ENCODE measurements around the gene KDM4C.
A peak's percentile ranks its signal among the peaks of the same experiment; 100 is the strongest.
"Not testable (repeated sequence)": the region's sequence is repeated elsewhere in the genome, so short reads cannot be mapped to it uniquely, and the experiment has no call there.

The KDM4C gene

GRCh38 chr9:6806318-6806717 lies 48.5 kb downstream of the KDM4C start:
- H3K4me1 Mint-ChIP-seq (ENCODE audit: low read depth); H3K9me3 Mint-ChIP-seq; H3K4me3 Mint-ChIP-seq; H3K36me3 Mint-ChIP-seq (ENCODE audit: low read depth); H3K27me3 Mint-ChIP-seq (ENCODE audit: low read depth); H3K27ac Mint-ChIP-seq: not testable (repeated sequence)

- not testable (repeated sequence) for H3K4me1 Mint-ChIP-seq (ENCODE audit: low read depth); H3K27ac Mint-ChIP-seq
These were observed 49.9 kb downstream of the KDM4C start for GRCh38 chr9:6807669-6808068.

GRCh38 chr9:6811436-6811835 lies 53.7 kb downstream of the KDM4C start:
- H3K4me1 Mint-ChIP-seq (ENCODE audit: low read depth), result peaks cover 4% of the 10 kb centered on the region
- H3K36me3 Mint-ChIP-seq (ENCODE audit: low read depth), result peaks cover 10% of the 10 kb centered on the region
- H3K4me3 Mint-ChIP-seq, result no peak overlapping the region
- no peaks in the 10 kb centered on the region for H3K27me3 Mint-ChIP-seq (ENCODE audit: low read depth)
- H3K9me3 Mint-ChIP-seq, result no peaks in the 10 kb centered on the region
- H3K27ac Mint-ChIP-seq, result no peak overlapping the region

More at GRCh38 chr9:6807669-6808068, 49.9 kb downstream of the KDM4C start:
- not testable (repeated sequence) for H3K36me3 Mint-ChIP-seq (ENCODE audit: low read depth); H3K4me3 Mint-ChIP-seq; H3K27me3 Mint-ChIP-seq (ENCODE audit: low read depth); H3K9me3 Mint-ChIP-seq

- no peak overlapping the region for H3K4me3 Mint-ChIP-seq
- H3K4me1 Mint-ChIP-seq (ENCODE audit: low read depth), result peaks cover 16% of the 10 kb centered on the region
- H3K9me3 Mint-ChIP-seq, result no peaks in the 10 kb centered on the region
These were observed 58.8 kb downstream of the KDM4C start for GRCh38 chr9:6816581-6816980.

GRCh38 chr9:6818292-6818922 lies 60.6 kb downstream of the KDM4C start:
- Mint-ChIP-seq H3K36me3 (ENCODE audit: low read depth) (peaks cover 23% of the 10 kb centered on the region), H3K27ac (no peak overlapping the region), H3K4me1 (ENCODE audit: low read depth) (peaks cover 16% of the 10 kb centered on the region), H3K4me3 (no peak overlapping the region), H3K27me3 (ENCODE audit: low read depth) (no peaks in the 10 kb centered on the region), H3K9me3 (no peaks in the 10 kb centered on the region)

More at GRCh38 chr9:6816581-6816980, 58.8 kb downstream of the KDM4C start:
- Mint-ChIP-seq H3K27ac (peak overlapping the region; percentile 3), H3K27me3 (ENCODE audit: low read depth) (no peaks in the 10 kb centered on the region), H3K36me3 (ENCODE audit: low read depth) (peaks cover 20% of the 10 kb centered on the region)

- Mint-ChIP-seq H3K27ac (no peak overlapping the region), H3K9me3 (no peaks in the 10 kb centered on the region), H3K27me3 (ENCODE audit: low read depth) (no peaks in the 10 kb centered on the region), H3K4me1 (ENCODE audit: low read depth) (peaks cover 16% of the 10 kb centered on the region), H3K36me3 (ENCODE audit: low read depth) (peaks cover 27% of the 10 kb centered on the region), H3K4me3 (no peak overlapping the region)
These were observed 61.3 kb downstream of the KDM4C start for GRCh38 chr9:6819112-6819511.

- no peak overlapping the region for H3K27ac Mint-ChIP-seq
- H3K36me3 Mint-ChIP-seq (ENCODE audit: low read depth), result peaks cover 26% of the 10 kb centered on the region
- no peak overlapping the region for H3K4me3 Mint-ChIP-seq
- peaks cover 14% of the 10 kb centered on the region for H3K4me1 Mint-ChIP-seq (ENCODE audit: low read depth)
- H3K9me3 Mint-ChIP-seq, result no peaks in the 10 kb centered on the region
- no peaks in the 10 kb centered on the region for H3K27me3 Mint-ChIP-seq (ENCODE audit: low read depth)
These were observed 61.8 kb downstream of the KDM4C start for GRCh38 chr9:6819529-6819928.

- Mint-ChIP-seq H3K9me3 (no peaks in the 10 kb centered on the region), H3K27me3 (ENCODE audit: low read depth) (no peaks in the 10 kb centered on the region), H3K27ac (no peak overlapping the region), H3K36me3 (ENCODE audit: low read depth) (peaks cover 24% of the 10 kb centered on the region), H3K4me3 (no peak overlapping the region), H3K4me1 (ENCODE audit: low read depth) (peaks cover 12% of the 10 kb centered on the region)
These were observed 64.9 kb downstream of the KDM4C start for GRCh38 chr9:6822696-6823095.

GRCh38 chr9:6827439-6828145 lies 69.8 kb downstream of the KDM4C start:
- Mint-ChIP-seq H3K9me3 (no peaks in the 10 kb centered on the region), H3K27ac (peak overlapping the region; percentile 2), H3K4me1 (ENCODE audit: low read depth) (peaks cover 5% of the 10 kb centered on the region), H3K36me3 (ENCODE audit: low read depth) (peaks cover 29% of the 10 kb centered on the region), H3K4me3 (no peak overlapping the region), H3K27me3 (ENCODE audit: low read depth) (no peaks in the 10 kb centered on the region)

- H3K27ac Mint-ChIP-seq, result no peak overlapping the region
- H3K4me1 Mint-ChIP-seq (ENCODE audit: low read depth), result peaks cover 5% of the 10 kb centered on the region
- H3K36me3 Mint-ChIP-seq (ENCODE audit: low read depth), result peaks cover 22% of the 10 kb centered on the region
- no peak overlapping the region for H3K4me3 Mint-ChIP-seq
- H3K27me3 Mint-ChIP-seq (ENCODE audit: low read depth), result no peaks in the 10 kb centered on the region
- H3K9me3 Mint-ChIP-seq, result no peaks in the 10 kb centered on the region
These were observed 71.3 kb downstream of the KDM4C start for GRCh38 chr9:6829027-6829426.

GRCh38 chr9:6829536-6829935 lies 71.8 kb downstream of the KDM4C start:
- Mint-ChIP-seq H3K36me3 (ENCODE audit: low read depth) (peaks cover 24% of the 10 kb centered on the region), H3K9me3 (no peaks in the 10 kb centered on the region), H3K27me3 (ENCODE audit: low read depth) (no peaks in the 10 kb centered on the region), H3K4me3 (no peak overlapping the region), H3K27ac (no peak overlapping the region), H3K4me1 (ENCODE audit: low read depth) (peaks cover 5% of the 10 kb centered on the region)

GRCh38 chr9:6833518-6834192 lies 75.9 kb downstream of the KDM4C start:
- no peak overlapping the region for H3K4me3 Mint-ChIP-seq
- H3K27ac Mint-ChIP-seq, result no peak overlapping the region
- peaks cover 37% of the 10 kb centered on the region for H3K36me3 Mint-ChIP-seq (ENCODE audit: low read depth)
- H3K4me1 Mint-ChIP-seq (ENCODE audit: low read depth), result no peaks in the 10 kb centered on the region
- no peaks in the 10 kb centered on the region for H3K27me3 Mint-ChIP-seq (ENCODE audit: low read depth)
- peaks cover 4% of the 10 kb centered on the region for H3K9me3 Mint-ChIP-seq

- no peaks in the 10 kb centered on the region for H3K27me3 Mint-ChIP-seq (ENCODE audit: low read depth)
- no peak overlapping the region for H3K27ac Mint-ChIP-seq
- H3K36me3 Mint-ChIP-seq (ENCODE audit: low read depth), result peaks cover 33% of the 10 kb centered on the region
- H3K4me1 Mint-ChIP-seq (ENCODE audit: low read depth), result no peaks in the 10 kb centered on the region
- H3K4me3 Mint-ChIP-seq, result no peak overlapping the region
- H3K9me3 Mint-ChIP-seq, result peaks cover 4% of the 10 kb centered on the region
These were observed 76.5 kb downstream of the KDM4C start for GRCh38 chr9:6834306-6834705.

GRCh38 chr9:6838158-6838557 lies 80.4 kb downstream of the KDM4C start:
- peaks cover 24% of the 10 kb centered on the region for H3K36me3 Mint-ChIP-seq (ENCODE audit: low read depth)
- no peaks in the 10 kb centered on the region for H3K27me3 Mint-ChIP-seq (ENCODE audit: low read depth)
- H3K27ac Mint-ChIP-seq, result no peak overlapping the region
- no peaks in the 10 kb centered on the region for H3K4me1 Mint-ChIP-seq (ENCODE audit: low read depth)
- H3K9me3 Mint-ChIP-seq, result peaks cover 4% of the 10 kb centered on the region
- H3K4me3 Mint-ChIP-seq, result no peak overlapping the region

- Mint-ChIP-seq H3K36me3 (ENCODE audit: low read depth) (peaks cover 7% of the 10 kb centered on the region), H3K27me3 (ENCODE audit: low read depth) (no peaks in the 10 kb centered on the region), H3K9me3 (no peaks in the 10 kb centered on the region), H3K27ac (no peak overlapping the region), H3K4me1 (ENCODE audit: low read depth) (peaks cover 3% of the 10 kb centered on the region), H3K4me3 (no peak overlapping the region)
These were observed 84.8 kb downstream of the KDM4C start for GRCh38 chr9:6842584-6842947.
